WERI-Rb-1 (cell line): ENCODE measurements around the gene ZSWIM8.

Source experiments
- DNase-seq: peaks from one replicate; pipeline ENCODE4 v3.0.0-alpha.2; 2020
- H3K27ac ChIP-seq: fragments of 250-450 bp; sonication (Bioruptor Pico); 2 replicates; pipeline ENCODE4 v1.5.1; 2020; ENCODE audit warnings: mild to moderate bottlenecking, moderate library complexity
- H3K27me3 ChIP-seq: fragments of 250-450 bp; sonication (Bioruptor Pico); 2 replicates; pipeline ENCODE4 v1.5.1; 2021; ENCODE audit warnings: mild to moderate bottlenecking, low read depth, moderate library complexity; ENCODE audit not compliant: insufficient read depth, severe bottlenecking
- H3K36me3 ChIP-seq: fragments of 250-450 bp; sonication (Bioruptor Pico); 2 replicates; pipeline ENCODE4 v1.5.1; 2020; ENCODE audit warnings: mild to moderate bottlenecking, moderate library complexity
- H3K4me3 ChIP-seq: 2 replicates; pipeline ENCODE4 v1.5.1; 2011; ENCODE audit warnings: low read depth, mild to moderate bottlenecking, control low read depth, low read length
- H3K9me3 ChIP-seq: fragments of 250-450 bp; sonication (Bioruptor Pico); 2 replicates; pipeline ENCODE4 v1.5.1; 2021; ENCODE audit warnings: mild to moderate bottlenecking, moderate library complexity; ENCODE audit not compliant: severe bottlenecking
- TF ChIP-seq, protein P1 (sequence below): IDR thresholded peaks from 2 replicates; pipeline ENCODE4 v1.5.1; 2011; ENCODE audit warnings: low read depth, mild to moderate bottlenecking, control low read depth, inconsistent platforms, low read length

ZSWIM8 gene

DNA sequence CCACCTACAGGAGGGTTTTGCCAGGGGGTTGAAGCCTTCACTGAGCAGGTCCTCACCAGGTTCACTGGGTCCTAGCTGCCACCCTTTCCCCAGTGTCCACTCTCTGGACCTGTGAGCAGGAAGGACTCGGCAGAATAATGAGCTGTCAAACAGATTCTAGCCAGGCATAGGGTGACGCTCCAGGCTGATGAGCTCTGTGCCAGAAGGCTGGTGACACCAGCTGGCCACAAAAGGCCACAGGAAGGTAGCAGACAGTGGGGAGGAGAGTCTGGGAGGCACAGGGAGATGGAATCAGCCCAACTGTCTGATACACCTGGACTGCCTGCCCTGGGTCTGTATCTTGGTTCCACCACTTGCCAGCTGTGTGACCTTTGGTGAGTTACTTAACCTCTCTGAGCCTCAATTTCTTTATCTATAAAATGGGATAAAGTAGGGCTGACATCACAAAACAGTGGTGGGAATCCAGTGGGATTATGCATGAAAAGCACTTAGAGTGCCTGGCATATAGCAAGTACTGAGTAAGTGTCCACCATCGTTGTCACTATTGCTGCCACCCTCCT, 52.7 kb downstream of the ZSWIM8 start:
- no peak for DNase-seq
- TF ChIP-seq, protein P1, sequence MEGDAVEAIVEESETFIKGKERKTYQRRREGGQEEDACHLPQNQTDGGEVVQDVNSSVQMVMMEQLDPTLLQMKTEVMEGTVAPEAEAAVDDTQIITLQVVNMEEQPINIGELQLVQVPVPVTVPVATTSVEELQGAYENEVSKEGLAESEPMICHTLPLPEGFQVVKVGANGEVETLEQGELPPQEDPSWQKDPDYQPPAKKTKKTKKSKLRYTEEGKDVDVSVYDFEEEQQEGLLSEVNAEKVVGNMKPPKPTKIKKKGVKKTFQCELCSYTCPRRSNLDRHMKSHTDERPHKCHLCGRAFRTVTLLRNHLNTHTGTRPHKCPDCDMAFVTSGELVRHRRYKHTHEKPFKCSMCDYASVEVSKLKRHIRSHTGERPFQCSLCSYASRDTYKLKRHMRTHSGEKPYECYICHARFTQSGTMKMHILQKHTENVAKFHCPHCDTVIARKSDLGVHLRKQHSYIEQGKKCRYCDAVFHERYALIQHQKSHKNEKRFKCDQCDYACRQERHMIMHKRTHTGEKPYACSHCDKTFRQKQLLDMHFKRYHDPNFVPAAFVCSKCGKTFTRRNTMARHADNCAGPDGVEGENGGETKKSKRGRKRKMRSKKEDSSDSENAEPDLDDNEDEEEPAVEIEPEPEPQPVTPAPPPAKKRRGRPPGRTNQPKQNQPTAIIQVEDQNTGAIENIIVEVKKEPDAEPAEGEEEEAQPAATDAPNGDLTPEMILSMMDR: no peak
- Histone ChIP-seq H3K4me3 (no peak overlapping the region), H3K36me3 (peaks cover 56% of the 10 kb centered on the region), H3K27ac (no peak overlapping the region), H3K27me3 (no peaks in the 10 kb centered on the region), H3K9me3 (no peaks in the 10 kb centered on the region)

DNA sequence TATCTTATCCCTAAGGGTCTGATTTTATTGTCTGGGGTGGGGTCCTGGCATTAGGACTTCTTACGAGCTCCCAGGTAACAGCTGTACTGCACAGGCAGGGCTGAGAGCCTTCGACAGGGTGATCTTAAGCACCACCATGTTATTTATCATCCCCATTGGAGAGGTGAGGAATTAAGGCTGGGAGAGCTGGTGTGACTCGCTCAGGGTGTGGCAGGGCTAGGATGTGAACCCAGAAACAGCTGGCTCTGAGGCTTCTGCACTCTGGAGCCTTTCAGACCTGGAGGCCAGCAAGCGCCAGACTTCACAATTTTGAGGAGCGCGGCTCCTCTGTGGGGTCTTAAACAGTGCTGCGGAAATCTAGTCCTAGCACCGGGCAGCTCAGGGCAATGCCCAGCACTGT, 53.4 kb downstream of the ZSWIM8 start:
- no peak overlapping the region for H3K27ac ChIP-seq
- H3K4me3 ChIP-seq: no peak overlapping the region
- no peaks in the 10 kb centered on the region for H3K9me3 ChIP-seq
- DNase-seq: no peak
- TF ChIP-seq, protein P1: no peak
- H3K36me3 ChIP-seq: peaks cover 56% of the 10 kb centered on the region
- no peaks in the 10 kb centered on the region for H3K27me3 ChIP-seq

DNA sequence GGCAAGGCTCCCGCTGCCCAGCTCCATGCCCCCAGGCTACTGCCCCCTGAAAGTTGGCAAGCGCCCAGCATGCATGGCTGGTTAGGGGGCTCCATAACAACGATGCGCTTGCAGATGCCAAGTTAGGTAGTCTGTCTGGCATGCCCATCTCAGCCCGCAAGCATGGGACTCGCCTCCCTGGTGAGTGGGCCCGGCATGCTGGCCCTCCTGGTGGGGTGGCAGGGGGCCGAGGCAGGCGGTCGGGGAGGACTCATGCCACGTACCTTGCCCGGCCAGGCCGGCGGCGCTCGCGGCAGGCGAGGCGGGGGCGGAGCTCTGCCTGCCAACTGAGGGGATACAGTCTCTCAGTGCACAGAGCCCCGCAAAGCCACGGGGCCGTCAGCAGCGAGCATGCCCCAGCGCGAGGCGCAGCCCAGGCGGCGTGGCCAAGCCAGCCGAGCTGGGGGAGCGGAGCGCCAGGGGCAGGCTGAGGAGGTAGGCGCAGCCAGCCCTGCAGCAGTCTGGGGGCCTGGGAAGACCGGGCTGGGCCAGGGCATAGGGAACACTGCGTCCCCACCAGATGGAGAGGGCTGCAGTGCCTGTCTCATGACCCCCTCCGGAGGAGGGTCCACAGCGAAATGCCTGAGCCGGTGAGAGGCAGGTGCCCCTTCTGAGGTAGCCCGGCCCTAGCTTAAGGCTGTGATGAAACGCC, 54.0 kb downstream of the ZSWIM8 start:
- TF ChIP-seq, protein P1: no peak
- H3K9me3 ChIP-seq: no peaks in the 10 kb centered on the region
- no peak overlapping the region for H3K4me3 ChIP-seq
- no peaks in the 10 kb centered on the region for H3K27me3 ChIP-seq
- no peak for DNase-seq
- peaks cover 58% of the 10 kb centered on the region for H3K36me3 ChIP-seq
- H3K27ac ChIP-seq: no peak overlapping the region

DNA sequence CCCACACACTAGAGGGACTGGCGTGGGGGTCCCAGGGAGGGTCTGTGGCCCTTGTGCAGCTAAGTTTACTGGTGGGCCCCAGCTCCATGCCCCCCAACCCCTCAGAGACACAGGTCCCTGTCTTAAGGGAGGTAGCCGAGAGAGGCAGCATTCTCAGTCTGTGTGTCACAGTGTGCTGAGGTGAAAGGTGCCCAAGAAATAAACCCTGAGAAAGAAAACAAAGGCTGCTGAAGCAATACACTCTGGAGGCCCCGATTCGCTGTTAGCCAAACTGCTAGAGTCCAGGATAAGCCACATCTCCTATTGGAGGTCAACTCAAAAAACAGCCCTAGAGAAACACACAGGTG, 54.6 kb downstream of the ZSWIM8 start:
- Histone ChIP-seq H3K4me3 (no peak overlapping the region), H3K27me3 (no peaks in the 10 kb centered on the region), H3K9me3 (no peaks in the 10 kb centered on the region), H3K27ac (no peak overlapping the region), H3K36me3 (peaks cover 63% of the 10 kb centered on the region)
- DNase-seq: no peak
- TF ChIP-seq, protein P1: no peak

DNA sequence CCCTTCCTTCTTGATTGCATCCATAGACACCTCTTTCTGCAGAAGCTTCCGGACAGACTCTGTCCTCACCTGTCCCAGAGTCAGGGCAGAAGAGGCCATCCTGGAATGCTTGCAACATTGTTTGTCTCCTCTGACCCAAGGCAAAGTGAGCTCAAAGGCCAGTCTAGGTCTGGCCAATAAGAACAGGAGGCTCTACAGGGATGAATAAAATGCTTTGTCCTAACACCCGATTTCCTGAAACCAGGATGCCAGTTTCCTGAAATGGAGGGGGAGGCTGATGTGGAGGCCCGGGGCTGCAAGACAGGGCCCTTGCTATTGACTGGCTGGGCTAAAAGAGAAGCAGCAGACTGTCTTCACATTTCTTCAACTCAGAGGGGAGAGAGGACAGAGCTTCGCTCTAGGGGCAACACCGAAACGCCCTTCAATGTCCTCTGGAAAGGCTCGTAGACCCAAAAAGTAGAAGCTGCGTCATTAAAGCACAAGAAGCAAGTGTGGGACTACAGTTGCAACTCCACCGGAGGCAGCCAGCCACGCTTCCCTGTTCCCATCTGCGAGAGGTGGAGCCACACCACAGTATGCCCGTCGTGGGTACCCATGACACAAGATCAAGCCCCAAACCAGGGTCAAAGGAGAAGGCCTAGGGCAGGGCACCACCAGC, 55.1 kb downstream of the ZSWIM8 start:
- H3K4me3 ChIP-seq: no peak overlapping the region

More for the DNA sequence above, 55.1 kb downstream of the ZSWIM8 start:
- H3K27me3 ChIP-seq: no peaks in the 10 kb centered on the region
- H3K27ac ChIP-seq: no peak overlapping the region
- no peak for DNase-seq
- no peaks in the 10 kb centered on the region for H3K9me3 ChIP-seq
- TF ChIP-seq, protein P1: no peak
- peaks cover 63% of the 10 kb centered on the region for H3K36me3 ChIP-seq
